ENCODE measurements around the gene ADGRF5.

DNA sequence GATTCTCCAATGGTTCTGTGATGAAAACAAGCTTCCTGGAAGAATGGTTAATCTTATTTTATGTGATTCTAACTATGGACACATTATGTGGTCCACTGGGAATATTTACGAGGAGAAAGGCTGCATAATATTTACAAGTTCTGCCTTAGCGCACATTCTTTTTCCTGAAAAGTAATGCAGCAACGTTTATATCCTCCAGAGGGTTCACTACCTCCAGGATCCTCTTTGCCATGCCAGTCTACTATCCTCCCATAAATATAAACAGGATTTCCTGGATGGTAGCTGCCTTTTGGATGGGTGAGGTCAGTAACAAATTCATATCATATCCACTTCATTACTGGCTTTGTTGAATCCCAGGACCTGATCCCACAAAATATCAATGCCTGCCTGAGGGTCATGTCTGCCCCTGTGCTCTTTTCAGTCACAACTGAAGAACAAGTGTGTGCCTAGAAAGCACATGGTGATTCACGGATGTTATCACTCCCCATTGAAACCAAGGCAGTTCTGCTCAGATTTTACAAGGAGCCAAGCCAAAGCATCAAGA, 30.4 kb downstream of the ADGRF5 start:
- no peak for TF ChIP-seq YY1 (IDR thresholded peaks at IDR 0.05; ENCODE audit: insufficient read depth, insufficient read length)
- no peak for TF ChIP-seq ZNF274 (IDR thresholded peaks at IDR 0.05; ENCODE audit: low read depth, low read length)
- TF ChIP-seq SUZ12 (IDR thresholded peaks at IDR 0.05; ENCODE audit: extremely low read depth, insufficient read depth, insufficient read length) = no peak
